Activated CD4-positive, alpha-beta T cell treated with anti-CD3 and anti-CD28 coated beads for 1 hour (primary cell): ENCODE measurements around the gene SLC7A1.

Source experiments
- DNase-seq: peaks from one replicate; pipeline ENCODE4 v3.0.0-alpha.2; 2020

The SLC7A1 gene

DNA sequence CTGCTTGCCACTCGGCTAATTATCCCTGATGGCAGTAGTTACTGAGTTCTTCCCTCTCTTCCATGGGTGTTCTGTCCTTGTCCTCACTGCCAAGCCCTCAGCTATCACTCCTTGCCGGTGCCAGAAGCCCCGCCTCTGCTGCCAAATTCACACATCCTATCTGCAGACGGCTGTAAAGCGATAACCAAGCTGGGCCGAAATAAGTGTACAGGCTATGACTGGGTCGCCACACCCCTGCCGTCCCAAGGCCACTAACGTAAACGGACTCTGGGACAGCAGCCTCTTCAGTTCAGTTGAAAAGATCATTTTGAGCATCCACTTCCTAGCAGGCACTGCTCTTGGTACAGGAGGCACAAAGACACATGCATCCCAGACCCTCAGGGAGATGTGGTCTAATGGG, 13.3 kb downstream of the SLC7A1 start:
- no peak for DNase-seq

DNA sequence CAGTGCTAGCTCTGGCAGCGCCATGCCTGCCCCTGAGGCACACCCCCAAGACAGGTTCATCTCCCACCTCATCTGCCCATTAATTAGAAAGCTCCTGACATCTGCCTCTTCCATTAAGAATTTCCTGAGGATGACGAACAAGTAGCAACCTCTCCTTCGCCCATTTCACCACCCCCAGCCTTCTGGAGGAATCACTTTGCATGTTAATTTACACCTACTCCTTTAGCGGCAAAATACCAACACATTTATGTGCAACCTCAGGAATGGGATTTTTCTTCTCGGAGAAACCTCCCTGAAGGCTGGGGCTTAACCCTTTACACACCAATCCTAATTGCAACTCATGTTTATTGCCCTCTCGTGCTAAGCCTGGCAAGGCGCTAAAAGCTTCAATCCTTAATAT, 13.8 kb downstream of the SLC7A1 start:
- no peak for DNase-seq

DNA sequence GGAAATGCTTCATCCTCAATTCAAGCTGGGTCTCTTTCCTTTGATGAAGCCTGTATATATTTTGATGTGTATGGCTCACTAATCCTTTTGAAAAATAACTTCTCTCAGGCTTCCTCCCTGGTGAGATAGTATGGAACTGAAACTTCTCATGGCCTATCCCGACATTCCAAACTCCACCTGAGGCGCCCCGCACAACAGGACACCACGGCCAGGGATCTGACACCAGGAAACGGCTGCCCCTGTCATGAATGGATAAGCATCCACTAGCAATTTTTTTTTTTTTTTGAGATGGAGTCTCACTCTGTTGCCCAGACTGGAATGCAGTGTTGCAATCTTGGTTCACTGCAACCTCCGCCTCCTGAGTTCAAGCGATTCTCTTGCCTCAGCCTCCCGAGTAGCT, 16.4 kb downstream of the SLC7A1 start:
- DNase-seq, result no peak

DNA sequence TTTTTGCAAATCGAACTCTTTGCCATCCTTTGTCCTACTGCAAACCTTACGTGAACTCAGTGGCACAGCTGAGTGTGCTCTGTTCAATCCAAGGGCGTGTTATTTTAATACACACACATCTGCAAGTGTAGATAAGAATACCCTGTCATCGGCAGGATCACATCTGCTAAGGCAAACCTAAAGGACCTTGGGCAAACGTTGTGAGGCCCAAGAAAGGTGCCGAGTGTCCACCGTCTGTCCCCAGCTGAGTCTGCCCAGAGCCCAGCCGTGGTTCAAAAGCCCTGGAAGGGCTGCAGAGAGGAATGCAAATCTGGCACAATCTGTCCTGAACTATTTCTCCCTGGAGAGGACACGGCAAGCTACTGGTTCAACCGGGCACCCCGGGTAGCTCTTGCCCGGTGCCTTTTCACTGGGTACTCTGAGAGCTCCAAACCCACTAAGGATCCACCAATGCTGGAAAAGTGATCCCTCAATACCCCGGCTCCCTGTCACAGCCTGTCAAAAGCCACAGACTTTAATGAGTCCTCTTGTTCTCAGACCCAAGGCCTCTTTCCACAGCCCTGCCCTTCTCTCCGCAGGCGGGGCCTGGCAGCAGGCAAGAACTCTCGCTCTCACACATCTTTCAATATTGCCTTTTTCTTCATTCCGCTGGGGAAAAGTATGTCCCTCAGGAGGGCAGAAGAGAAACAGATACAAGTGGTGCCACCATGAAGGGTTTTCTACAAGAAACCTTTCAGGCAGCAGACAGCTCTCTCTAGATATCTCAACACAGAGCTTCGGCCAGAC, 17.0 kb downstream of the SLC7A1 start:
- no peak for DNase-seq

GRCh38 chr13:29577136-29578051, 18.1 kb downstream of the SLC7A1 start:
- no peak for DNase-seq

GRCh38 chr13:29576581-29576980, 18.9 kb downstream of the SLC7A1 start:
- DNase-seq, result no peak

GRCh38 chr13:29575098-29575497, 20.4 kb downstream of the SLC7A1 start:
- DNase-seq, result no peak

DNA sequence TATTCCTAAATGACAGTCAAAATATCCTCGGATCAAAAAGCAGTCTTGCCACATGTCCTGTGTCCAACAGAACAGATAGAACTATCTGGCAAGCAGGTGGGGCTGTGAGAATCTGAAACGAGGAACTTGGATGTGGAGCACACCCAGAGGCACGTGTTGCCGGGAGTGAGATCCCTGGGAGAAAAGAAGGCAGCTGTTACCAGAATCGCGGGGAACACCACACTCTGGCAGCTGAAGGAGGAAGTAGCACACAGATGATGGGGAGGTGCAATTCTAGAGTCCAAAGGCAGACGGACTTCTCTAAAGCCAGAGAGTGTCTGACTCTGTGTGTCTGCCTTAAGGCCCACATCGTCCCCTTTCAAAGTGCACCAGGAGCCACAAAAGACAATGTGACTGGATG, 22.3 kb downstream of the SLC7A1 start:
- DNase-seq, result no peak

GRCh38 chr13:29572575-29572974, 22.9 kb downstream of the SLC7A1 start:
- no peak for DNase-seq

- no peak for DNase-seq
Observed at GRCh38 chr13:29571876-29572570, 23.5 kb downstream of the SLC7A1 start.

GRCh38 chr13:29570051-29570654, 25.3 kb downstream of the SLC7A1 start:
- DNase-seq, result no peak

DNA sequence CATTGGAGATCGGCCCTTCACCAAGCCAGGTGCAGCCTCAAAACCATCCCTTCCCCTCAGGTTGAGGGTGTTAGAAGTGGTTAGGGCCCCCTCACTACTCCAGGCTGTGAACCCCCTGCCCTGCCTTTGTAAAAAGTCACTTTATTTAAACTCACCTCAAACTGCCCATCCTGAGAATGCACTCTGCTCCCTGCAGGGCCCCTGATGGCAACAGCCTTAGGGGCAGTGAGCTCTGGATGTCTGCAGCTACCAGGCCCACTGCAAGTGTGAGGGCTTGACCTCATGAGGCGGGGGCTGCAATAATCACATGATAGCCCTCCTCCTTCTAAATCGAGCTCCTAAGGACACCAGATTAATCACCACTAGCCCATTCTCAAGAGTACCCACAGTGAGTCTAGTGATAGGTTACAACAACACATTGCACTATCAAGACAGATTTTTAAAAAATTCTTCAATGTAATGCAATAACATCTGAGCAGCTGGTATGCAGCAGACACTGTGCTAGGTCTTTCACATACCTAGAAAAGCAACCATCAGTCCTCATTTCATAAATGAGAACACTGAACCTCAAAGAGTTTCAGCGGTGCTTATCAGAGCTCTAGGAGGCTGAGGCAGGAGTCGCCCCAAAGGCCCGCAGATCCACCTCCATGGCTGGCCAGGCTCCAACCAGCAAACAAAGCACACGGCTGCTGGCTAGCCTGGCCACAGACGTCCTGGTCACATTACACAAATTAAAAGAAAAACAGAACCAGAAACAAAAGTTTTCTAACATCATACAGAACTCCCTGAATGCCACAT, 26.0 kb downstream of the SLC7A1 start:
- DNase-seq, result no peak

- no peak for DNase-seq
Observed at GRCh38 chr13:29568731-29569130, 26.8 kb downstream of the SLC7A1 start.

- no peak for DNase-seq
Observed at GRCh38 chr13:29567411-29567810, 28.1 kb downstream of the SLC7A1 start.

GRCh38 chr13:29566206-29566605, 29.3 kb downstream of the SLC7A1 start:
- DNase-seq, result no peak

DNA sequence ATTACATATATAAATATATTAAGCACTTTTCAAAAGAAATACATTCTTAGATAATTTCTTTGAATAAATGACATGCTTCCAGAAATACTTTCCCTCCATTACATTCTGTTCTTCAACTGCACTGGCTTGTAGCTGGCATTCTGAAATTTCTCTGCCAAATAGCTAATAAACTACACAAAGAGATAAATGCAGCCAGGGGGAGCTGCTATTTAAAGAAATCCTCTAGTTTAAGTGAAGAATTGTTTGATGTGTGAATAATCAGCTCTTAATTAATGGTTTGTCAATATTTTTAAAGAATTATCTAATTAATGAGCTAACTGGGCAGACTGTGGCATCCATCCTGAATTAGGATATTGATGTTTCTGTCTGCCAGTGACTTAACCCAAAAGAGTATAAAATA, 30.7 kb downstream of the SLC7A1 start:
- no peak for DNase-seq

DNA sequence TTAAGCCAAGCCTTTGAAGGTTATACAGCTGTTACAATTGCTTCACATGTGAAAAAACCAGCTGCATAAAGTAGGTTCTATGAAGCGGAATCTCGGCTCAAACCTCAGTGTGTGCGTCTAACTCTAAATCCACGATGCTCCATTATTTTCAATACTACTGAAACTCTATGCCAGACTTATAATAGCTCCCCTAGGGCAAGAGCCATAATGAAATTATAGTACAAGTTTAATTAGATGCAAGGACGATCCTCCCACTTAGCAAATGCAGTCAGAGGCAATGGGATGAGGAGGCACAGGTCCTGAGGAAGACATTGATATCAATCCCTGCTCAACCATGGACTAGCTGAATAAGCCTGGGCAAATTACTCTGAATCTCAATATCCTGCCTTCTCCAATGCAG, 31.1 kb downstream of the SLC7A1 start:
- no peak for DNase-seq

GRCh38 chr13:29563941-29564340, 31.5 kb downstream of the SLC7A1 start:
- no peak for DNase-seq

DNA sequence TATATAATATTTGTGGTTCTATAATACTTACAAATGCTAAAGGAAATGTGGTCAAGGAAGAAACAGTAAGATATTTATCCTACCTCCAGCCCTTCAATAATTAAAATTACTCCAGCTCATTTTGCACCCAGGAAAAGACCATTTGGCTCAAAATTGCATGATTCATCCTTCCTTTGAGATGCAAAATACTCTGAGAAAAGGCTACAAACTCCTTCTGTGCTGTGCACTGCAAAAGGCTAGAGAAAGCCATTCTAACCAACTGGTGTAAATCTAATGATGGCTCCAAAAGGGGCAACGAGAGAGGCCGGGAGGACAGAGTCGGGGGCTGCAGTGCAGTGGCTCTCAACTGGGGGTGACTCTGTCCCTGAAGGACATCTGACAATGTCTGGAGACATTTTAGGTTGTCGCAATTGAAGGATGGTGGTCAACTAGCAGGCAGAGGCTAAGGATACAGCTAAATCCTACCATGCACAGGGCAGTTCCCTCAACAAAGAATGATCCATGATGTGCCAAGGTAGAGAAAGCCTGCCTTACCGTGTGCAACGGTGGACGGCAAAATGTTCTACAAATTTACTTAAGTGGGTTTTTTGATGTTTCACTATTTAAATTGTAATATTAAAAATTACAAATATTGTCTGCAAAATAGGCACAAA, 32.6 kb downstream of the SLC7A1 start:
- no peak for DNase-seq

DNA sequence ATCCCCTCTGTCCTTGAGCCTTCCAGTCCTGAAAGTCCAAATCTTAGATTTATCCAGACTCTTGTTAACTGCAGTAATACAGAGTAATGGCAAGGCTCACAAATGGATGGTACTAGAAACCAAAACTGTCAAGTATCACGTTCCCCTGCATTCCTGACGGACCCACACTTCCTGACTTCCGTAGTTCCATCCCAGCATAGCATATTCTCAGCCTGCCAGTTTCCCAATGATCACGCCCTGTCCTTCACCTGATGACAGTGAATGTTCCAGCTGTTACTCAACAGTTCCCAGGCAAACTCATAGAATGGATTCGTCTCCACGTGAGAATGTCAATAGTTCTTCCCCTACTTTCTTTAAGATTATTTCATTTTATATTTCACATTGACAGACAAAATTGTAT, 33.6 kb downstream of the SLC7A1 start:
- DNase-seq, result no peak

GRCh38 chr13:29556742-29557141, 38.7 kb downstream of the SLC7A1 start:
- no peak for DNase-seq

- DNase-seq, result no peak
Observed at GRCh38 chr13:29551214-29551613, 44.3 kb downstream of the SLC7A1 start.
